Hematopoietic multipotent progenitor cell treated with erythropoietin and hydrocortisone succinate and interleukin-3 and kit ligand, for 17 days (in vitro differentiated cells): ENCODE data around the gene TST.

ENCODE experiments used
- DNase-seq: peaks from one replicate; pipeline ENCODE4 v3.0.0-alpha.2; 2015; ENCODE audit warnings: low spot score

Gene TST

DNA sequence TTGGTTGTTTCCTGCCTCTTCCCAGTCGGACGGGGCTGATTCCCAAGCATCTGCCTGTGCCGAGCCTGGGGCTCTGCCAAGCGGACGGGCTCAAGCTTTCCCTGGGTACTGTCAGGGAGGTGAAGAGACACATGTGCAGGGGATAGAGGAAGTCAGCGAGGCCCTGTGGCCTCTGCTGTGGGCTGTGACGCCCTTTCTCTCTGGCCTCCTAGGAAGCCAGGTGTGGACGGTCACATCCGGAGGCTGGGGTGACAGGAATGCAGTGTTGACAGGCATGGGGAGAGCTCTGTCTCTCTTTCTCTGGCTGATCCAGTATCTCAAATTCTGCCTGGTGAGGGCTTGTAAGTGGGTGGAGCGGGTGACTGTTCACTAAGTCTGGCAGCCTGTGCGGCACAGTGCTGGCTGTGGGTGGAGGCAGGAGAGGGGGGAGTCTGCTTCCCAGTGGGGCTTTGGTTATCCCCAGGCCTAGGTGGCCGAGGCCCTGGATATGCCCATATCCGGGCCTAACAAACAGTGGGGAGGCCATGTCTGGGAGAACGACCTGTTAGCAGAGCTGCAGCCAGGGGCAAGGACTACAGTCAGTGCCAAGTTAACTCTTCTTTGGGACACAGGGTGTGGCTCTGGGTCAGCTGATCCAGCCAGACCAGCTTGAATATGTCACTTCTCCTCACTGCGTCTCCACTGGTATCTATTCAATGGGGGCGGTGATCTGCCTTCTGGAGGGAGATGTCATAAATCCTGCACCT, 34.2 kb upstream of the TST start:
- DNase-seq, result no peak

DNA sequence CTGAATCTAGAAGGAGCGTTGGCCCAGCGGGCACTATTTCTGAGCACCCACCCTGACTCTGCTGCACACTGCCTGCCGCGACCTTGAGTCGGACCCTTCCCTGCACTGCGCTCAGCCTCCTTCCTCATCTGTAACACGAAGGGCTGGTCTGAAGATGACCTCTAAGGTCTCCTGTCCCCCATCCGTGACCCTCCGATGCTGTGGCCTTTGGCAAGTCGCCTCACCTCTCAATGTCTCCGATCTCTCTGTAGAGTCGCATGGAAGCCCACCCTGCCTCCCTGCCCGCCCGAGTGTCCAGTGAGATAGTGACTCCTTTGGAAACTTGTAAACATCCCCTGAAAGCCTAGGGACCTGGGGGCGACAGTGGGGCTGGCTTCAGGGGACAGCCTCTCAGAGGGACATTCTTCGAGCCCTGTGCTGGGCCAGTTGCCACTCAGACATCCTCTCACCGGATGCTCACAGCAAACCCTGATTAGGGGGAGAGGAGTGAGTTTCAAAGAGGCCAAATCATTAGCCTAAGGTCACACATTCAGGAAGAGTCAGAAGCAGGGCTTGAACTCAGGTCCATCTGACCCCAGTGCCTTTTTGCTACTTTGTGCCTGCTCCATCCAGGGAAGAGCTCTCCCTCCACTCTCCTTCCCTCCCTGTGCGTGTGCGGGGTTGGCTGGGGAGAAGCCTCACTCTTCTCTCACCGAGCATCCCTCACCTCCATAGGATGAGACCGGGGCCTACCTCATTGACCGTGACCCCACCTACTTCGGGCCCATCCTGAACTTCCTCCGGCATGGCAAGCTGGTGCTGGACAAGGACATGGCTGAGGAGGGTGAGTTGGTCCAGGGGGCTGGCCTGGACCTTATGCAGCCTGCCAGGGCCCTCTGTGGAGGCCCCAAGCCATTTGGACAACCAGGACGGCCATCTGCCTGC, 33.4 kb upstream of the TST start:
- DNase-seq, result no peak

DNA sequence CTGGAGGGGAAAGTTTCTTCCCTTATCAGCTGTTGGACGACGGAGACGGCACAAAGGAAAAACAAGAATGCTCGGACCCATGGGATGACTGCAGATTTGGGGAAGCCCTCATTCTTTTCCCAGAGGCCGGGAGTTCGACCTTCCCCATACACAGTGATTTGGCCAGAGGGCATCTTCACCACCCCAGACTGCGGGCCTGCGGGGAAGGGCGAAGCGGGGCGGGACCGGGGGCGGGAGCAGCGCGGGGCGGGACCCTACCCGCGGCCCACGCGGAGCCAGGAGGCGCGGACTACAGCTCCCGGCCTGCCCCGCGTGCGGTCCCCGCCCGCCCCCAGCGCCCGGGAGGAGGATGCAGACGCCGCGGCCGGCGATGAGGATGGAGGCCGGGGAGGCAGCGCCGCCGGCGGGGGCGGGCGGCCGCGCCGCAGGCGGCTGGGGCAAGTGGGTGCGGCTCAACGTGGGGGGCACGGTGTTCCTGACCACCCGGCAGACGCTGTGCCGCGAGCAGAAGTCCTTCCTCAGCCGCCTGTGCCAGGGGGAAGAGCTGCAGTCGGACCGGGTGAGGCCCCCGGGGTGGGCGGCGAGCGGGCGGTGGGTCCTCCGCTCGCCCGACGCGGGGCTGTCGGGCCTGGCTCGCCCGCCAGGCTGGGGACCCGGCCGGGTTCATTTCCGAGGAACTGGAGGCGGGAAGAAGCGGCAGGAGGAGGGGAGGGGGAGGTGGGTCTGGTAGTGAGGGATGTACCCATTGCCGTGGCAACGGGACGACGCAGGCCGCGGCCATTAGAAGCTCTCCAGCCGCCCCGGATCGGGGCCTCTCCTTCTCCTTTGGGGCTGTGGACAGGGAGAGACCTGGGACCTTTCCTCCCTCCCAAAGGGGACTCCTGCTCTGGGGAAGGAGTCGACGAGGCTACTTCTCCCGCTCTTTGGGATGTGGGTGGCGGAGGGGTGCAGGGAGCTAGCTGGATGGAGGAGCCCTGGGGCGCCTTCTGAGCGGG, 32.4 kb upstream of the TST start, which contains the start of gene KCTD17:
TSS of gene KCTD17 (plus strand) at position 352 of the 995 bp plus-strand sequence. CDS start at position 371, 19 bp downstream.
- no peak for DNase-seq

- no peak for DNase-seq
These were observed 31.7 kb upstream of the TST start for GRCh38 chr22:37050913-37051312.

DNA sequence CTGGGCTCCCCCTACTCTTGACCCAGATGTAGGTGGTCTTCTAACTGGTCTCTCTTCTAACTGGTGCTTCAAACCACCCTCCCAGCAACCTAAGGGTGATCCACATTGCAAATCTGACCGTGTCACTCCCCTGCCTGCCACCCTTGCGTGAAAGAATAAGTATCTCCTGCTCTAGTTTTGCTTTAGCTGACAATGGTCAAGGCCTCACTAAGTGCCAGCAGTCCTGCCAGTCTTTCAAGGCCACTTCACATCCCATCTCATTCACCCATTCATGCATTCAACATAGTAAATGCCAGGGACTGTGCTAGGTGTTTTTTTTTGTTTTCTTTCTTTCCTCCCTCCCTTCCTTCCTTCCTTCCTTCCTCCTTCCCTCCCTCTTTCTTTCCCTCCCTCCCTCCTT, 30.0 kb upstream of the TST start:
- DNase-seq, result no peak

DNA sequence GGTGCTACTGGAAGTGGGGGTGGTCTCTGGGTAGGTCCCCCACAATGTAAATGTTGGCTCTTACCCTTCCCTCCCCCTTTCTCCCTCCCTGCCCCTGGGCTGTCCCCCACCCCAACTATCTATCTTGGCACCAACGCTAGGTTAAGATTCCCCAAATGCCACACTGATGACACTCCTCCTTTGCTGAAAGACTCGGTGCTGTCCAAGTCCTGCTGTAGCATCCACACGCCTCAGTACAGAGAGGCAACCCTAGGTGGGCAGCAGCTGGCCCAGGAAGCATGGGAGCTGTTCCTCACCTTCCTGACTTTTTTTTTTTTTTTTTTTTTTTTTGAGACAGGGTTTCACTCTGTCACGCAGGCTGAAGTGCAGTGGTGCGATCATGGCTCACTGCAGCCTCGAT, 28.9 kb upstream of the TST start:
- DNase-seq, result no peak

DNA sequence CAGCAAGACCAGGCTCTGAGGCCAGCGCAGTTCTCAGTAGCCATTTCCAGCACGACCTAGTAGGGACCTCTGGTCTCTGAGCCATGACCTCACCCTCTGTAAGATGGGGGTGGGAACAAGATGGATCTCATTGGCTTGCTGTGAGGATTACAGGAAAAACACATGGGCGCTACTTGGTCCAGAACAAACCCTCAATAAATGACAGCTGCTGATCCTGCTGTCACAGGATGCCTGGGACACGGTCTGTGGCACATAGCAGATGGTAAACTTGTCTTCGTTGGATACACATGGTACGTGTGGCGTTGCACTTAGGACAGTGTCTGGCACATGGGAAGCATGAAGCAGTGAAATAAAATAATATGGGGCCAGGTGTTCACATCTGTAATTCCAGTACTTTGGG, 27.8 kb upstream of the TST start:
- no peak for DNase-seq

- no peak for DNase-seq
These were observed 27.3 kb upstream of the TST start for GRCh38 chr22:37046589-37046988.

DNA sequence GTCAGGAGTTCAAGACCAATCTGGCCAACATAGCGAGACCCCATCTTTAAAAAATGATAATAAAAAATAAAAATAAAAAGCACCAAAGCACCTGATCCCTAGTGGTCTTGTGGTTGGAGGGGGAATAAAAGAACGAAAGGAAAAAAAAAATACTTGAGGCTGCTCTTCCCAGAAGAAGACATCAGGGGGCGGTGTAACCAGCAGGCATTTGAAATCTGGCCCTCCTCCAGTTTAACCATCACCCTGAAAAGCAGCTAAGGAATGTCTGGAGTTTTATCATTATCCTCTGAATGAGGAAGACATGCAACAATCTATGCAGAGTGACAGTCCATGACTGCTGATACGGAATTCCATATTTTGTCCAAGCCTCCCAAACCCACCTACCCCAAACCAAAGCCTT, 26.7 kb upstream of the TST start:
- no peak for DNase-seq

DNA sequence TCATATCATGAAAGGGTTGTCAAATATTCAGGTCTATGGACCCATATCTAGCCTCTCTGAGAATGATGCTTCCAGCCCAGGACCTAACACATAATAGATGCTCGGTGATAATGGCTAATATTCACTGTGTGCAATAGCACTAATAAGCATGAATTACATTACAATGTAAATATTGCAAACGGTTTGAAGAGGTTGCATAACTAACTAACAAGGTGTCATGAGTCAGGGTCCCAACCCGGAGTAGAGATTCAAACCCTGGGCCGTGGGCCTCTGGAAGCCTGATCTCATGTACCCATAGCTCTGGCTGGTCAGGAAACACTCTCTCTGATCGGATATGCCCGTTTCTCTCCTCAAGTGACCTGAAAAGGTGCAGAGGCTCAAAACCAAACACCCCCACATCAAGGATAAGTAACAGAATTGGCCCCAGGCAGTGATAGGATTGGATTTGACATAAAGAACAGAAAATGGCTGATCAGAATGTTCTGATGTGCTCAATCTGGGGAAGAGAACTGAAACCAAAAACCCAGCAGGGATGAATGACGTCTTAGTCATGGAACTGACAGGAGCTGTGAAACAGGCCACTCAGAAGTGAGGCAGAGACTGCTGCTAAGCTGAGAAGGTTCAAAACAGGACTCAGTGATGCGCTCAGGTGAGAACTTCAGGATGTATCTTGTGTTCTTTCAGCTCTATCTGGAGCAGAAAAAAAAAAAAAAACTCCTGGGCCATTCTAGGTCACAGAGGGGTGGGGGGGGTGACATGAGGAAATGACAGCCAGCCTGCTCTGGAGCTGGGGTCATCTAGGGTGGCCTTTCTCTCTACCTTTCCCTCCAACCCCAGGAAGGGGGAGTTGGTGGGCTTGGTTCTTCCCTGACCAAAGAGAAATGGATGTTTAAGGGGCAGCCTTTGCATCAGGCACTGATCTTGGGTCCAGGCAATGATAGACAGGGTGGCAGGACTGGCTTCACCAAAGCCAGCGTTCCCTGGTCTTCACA, 25.7 kb upstream of the TST start:
- no peak for DNase-seq

DNA sequence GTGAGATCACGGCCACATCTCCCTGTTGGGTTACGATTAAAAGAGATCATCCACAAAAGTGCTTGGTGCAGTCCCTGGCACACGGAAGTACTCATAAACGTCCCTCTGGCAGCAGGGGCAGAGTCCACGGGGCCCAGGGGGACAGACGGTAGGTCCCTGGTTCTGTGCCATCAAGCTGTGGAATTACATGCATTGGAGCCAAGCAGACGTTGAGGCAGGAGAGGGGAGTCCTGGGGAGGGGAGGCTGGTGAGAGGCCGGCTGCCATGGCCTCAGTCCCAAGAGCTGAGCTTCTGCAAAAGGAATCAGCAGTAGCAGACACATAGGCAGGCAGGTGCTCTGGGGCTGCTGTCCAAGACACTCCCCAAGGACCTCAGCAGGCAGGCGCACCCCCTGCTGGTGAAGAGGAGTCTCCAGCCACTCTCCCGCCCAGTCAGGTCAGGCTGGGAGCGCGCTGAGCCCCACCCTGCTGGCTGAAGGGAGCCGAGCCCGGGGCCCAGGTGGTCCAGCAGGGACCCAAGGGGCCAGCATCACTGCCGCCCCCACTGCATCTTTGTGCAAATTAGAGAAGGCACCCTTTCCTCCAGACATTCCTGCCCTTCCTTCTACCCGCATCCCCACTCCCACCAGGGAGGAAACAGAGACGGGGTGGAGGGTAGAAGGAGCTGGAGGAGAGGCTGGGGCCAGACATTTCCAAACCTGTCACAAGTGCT, 24.7 kb upstream of the TST start:
- DNase-seq, result peak; percentile 71

DNA sequence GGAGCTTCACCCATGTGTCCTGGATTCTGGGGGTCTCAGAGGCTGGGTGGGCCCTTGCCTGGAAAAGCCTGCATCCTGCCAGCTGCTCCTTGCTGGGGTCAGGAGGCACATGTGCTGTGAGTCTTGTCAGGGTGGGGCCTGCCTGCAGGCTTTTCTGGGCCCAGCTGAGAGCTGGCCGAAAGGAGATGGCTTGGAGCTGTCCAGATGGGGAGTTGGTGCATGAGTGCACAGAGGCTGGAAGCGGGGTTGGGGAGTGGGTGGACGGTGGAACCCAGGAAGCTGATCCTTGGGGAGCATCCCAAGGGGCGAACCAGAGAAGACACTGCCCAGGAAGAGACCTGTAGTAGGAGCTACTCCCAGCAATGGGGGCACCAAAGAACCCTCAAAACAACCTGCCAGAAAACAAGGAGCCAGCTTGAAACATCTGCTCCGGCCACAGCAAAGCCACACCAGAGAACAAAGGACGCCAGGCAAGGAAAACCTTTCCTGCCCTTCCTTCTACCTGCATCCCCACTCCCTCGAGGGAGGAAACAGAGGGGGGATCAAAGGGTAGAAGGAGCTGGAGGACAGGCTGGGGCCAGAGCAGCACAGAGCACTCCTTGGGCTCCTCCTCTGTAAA, 24.1 kb upstream of the TST start:
- no peak for DNase-seq

- DNase-seq, result no peak
These were observed 20.2 kb upstream of the TST start for GRCh38 chr22:37039466-37039865.

DNA sequence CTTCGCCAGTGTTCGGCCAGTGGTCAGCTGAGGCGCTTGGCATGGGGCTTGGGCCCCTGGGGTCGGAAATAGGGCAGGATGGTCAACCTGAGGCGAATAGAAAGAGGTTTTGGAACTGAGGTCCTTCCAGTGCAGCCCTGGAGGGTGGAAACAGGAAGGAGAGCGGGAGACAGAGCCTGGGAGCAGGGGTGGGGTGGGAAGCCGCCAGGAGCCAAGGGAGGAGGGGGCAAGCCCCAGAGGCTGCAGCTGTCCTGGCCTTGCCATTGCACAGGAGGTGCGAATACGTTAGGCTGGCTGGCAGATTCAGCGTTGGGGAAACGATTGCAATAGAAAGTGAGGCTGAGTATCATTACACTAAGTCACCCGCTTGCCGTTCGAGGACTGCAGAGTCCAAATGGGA, 18.4 kb upstream of the TST start:
- DNase-seq, result no peak

GRCh38 chr22:37036655-37037377, 17.6 kb upstream of the TST start:
- DNase-seq, result no peak

- no peak for DNase-seq
These were observed 14.6 kb upstream of the TST start for GRCh38 chr22:37033605-37034430.

GRCh38 chr22:37032535-37033460, 13.6 kb upstream of the TST start:
- DNase-seq, result no peak
